ENCODE data around the gene CNKSR2.

CNKSR2 gene

DNA sequence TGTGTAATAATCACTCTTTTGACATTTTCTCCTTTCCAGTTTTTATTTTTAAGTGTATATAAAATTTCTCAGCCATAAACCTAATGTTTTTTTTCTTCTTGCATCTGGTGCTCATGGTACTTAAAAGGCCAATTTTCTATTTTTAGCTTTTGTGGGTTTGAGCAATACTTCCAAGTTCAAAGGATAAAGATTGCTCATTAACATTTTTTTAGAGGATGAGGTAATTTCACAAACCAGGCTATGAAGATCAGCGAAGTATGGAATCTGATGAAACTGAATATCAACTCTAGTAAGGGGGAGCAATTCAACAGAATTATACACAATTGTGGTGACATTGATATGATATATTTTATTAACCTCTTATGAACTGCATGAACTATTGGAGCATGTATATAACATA is 309.7 kb downstream of the CNKSR2 start:
- DNase-seq (ENCODE audit: insufficient read length): no peak
- no peak for TF ChIP-seq TAF1 (IDR thresholded peaks at IDR 0.05; ENCODE audit: borderline replicate concordance, low read depth, low read length)
- TF ChIP-seq POLR2AphosphoS5 (IDR thresholded peaks at IDR 0.05; ENCODE audit: low read depth, low read length): no peak
- TF ChIP-seq POLR2A (IDR thresholded peaks at IDR 0.05; ENCODE audit: low read depth, low read length): no peak
- no peak for FAIRE-seq

GRCh38 chrX:21691512-21692018 is 317.3 kb downstream of the CNKSR2 start:
- FAIRE-seq: no peak
- no peak for DNase-seq (ENCODE audit: insufficient read length)
- no peak for TF ChIP-seq TAF1 (IDR thresholded peaks at IDR 0.05; ENCODE audit: borderline replicate concordance, low read depth, low read length)

DNA sequence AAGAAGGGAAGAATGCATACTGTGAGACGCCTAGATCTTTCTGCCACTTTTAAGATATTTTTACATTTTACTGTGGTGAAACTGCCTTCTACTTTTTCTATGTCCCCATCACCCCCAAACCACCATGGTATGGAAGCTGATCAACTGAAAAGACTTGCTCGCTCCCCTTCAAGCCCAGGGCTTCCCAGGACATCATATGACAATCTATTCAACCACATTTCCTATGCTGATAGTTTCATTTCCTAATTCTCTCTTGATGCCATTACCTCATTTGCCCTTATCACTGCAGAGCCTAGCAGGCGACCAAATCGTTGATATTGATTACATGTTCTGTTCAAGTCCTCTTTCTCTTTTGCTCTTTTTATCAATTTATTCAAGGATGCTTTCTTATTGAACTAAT is 324.1 kb downstream of the CNKSR2 start:
- FAIRE-seq: no peak
- no peak for DNase-seq (ENCODE audit: insufficient read length)
- TF ChIP-seq TAF1 (IDR thresholded peaks at IDR 0.05; ENCODE audit: borderline replicate concordance, low read depth, low read length) (no peak), POLR2AphosphoS5 (IDR thresholded peaks at IDR 0.05; ENCODE audit: low read depth, low read length) (no peak), POLR2A (IDR thresholded peaks at IDR 0.05; ENCODE audit: low read depth, low read length) (no peak)

DNA sequence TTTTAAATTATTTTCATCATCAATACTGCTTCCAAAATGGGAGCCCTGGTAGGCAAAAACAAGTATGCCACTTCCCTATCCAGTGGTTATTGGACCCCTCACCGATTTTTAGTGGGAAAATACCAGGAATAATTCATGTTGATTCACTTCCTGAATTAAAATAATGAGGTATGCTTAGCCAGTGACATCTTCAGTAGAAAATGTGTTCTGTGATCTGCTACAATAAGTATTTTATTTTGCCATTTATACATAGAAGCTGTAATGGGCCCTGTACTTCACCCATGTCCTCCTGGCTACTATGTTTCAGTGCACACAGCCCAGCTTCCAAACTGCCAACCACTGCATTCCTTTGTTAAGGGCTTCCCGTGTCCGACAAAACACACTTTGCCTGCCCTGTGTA is 324.9 kb downstream of the CNKSR2 start:
- no peak for TF ChIP-seq TAF1 (IDR thresholded peaks at IDR 0.05; ENCODE audit: borderline replicate concordance, low read depth, low read length)
- no peak for TF ChIP-seq POLR2A (IDR thresholded peaks at IDR 0.05; ENCODE audit: low read depth, low read length)
- TF ChIP-seq POLR2AphosphoS5 (IDR thresholded peaks at IDR 0.05; ENCODE audit: low read depth, low read length): no peak
- no peak for FAIRE-seq
- DNase-seq (ENCODE audit: insufficient read length): no peak

GRCh38 chrX:21700275-21700674 is 326.1 kb downstream of the CNKSR2 start:
- DNase-seq (ENCODE audit: insufficient read length) (no peak), FAIRE-seq (no peak)
- TF ChIP-seq POLR2A (IDR thresholded peaks at IDR 0.05; ENCODE audit: low read depth, low read length) (no peak), POLR2AphosphoS5 (IDR thresholded peaks at IDR 0.05; ENCODE audit: low read depth, low read length) (no peak), TAF1 (IDR thresholded peaks at IDR 0.05; ENCODE audit: borderline replicate concordance, low read depth, low read length) (no peak)

DNA sequence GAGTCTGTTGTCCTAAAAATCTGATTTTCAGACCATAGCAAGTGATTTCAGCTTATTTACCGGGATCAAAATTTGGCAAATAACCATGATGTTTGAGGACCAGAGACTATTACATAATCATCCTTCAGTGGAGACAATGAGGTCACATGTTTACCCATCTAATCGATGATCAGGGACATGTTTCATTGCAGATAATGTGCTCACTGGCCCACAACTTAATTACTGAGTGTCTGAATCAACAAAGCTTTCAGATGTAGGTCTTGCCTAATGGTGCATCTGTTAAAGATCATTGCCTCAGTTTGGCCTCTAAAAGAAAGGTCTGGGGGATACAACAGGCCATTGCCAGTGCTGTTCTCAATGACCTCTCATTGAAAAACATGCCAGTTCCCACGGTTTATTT is 326.7 kb downstream of the CNKSR2 start:
- no peak for FAIRE-seq

GRCh38 chrX:21702725-21703124 is 328.5 kb downstream of the CNKSR2 start:
- no peak for DNase-seq (ENCODE audit: insufficient read length)
- FAIRE-seq: no peak
- TF ChIP-seq TAF1 (IDR thresholded peaks at IDR 0.05; ENCODE audit: borderline replicate concordance, low read depth, low read length) (no peak), POLR2AphosphoS5 (IDR thresholded peaks at IDR 0.05; ENCODE audit: low read depth, low read length) (no peak), POLR2A (IDR thresholded peaks at IDR 0.05; ENCODE audit: low read depth, low read length) (no peak)

More for the DNA sequence above, 326.7 kb downstream of the CNKSR2 start:
- TF ChIP-seq POLR2A (IDR thresholded peaks at IDR 0.05; ENCODE audit: low read depth, low read length) (no peak), TAF1 (IDR thresholded peaks at IDR 0.05; ENCODE audit: borderline replicate concordance, low read depth, low read length) (no peak), POLR2AphosphoS5 (IDR thresholded peaks at IDR 0.05; ENCODE audit: low read depth, low read length) (no peak)
- no peak for DNase-seq (ENCODE audit: insufficient read length)
